Neural cell (in vitro differentiated cells): ENCODE data around the gene PLXDC1.

Experiments
- EP300 ChIP-seq: fragments of 450-650 bp; conservative IDR thresholded peaks from 2 replicates; pipeline ENCODE4 v1.6.1; 2014; ENCODE audit warnings: antibody characterized with exemption, mild to moderate bottlenecking, moderate library complexity; ENCODE audit not compliant: poor library complexity, severe bottlenecking
- EZH2 ChIP-seq: fragments of 200-600, 300-800 bp; shearing (Covaris generic), sonication (generic); IDR thresholded peaks from 2 replicates; pipeline ENCODE4 v1.6.1; 2014; ENCODE audit warnings: antibody characterized with exemption, low read length, borderline replicate concordance, mild to moderate bottlenecking; ENCODE audit not compliant: insufficient read depth, poor library complexity, severe bottlenecking
- REST ChIP-seq: IDR thresholded peaks from 2 replicates; pipeline ENCODE4 v1.6.1; 2012; ENCODE audit warnings: borderline replicate concordance
- TF ChIP-seq, protein P1 (sequence below): fragments of 450-650 bp; IDR thresholded peaks from 2 replicates; pipeline ENCODE4 v1.5.1; 2014; ENCODE audit warnings: antibody characterized with exemption, mild to moderate bottlenecking, moderate library complexity; ENCODE audit not compliant: poor library complexity, severe bottlenecking

DNA sequence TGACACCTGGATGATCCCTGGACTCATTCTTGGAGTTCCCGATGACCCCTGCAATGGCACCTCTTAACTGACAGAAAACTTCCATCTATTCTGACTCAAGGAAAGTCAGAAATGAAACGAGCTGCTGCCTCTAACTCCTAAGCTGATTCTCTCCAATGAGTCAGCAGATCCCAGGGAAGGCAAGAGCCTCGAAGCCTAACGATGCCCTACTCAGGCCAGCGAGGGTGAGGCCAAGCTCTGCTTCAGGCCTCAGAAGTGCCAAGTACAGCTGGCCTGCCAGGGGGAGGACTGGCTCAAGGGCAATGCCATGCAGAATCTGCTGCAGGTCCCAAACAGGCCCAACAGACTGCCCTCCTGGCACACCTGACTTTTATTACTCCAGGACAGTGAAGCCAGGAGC is 36.3 kb downstream of the PLXDC1 start:
- TF ChIP-seq, protein P1, sequence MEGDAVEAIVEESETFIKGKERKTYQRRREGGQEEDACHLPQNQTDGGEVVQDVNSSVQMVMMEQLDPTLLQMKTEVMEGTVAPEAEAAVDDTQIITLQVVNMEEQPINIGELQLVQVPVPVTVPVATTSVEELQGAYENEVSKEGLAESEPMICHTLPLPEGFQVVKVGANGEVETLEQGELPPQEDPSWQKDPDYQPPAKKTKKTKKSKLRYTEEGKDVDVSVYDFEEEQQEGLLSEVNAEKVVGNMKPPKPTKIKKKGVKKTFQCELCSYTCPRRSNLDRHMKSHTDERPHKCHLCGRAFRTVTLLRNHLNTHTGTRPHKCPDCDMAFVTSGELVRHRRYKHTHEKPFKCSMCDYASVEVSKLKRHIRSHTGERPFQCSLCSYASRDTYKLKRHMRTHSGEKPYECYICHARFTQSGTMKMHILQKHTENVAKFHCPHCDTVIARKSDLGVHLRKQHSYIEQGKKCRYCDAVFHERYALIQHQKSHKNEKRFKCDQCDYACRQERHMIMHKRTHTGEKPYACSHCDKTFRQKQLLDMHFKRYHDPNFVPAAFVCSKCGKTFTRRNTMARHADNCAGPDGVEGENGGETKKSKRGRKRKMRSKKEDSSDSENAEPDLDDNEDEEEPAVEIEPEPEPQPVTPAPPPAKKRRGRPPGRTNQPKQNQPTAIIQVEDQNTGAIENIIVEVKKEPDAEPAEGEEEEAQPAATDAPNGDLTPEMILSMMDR: no peak
- no peak for TF ChIP-seq REST
- TF ChIP-seq EP300: no peak
- TF ChIP-seq EZH2: no peak
